Measurements from ENCODE around the gene ARHGDIG.
A peak's percentile ranks its signal among the peaks of the same experiment; 100 is the strongest.
"Not testable (repeated sequence)": the region's sequence is repeated elsewhere in the genome, so short reads cannot be mapped to it uniquely, and the experiment has no call there.

The ARHGDIG gene

DNA sequence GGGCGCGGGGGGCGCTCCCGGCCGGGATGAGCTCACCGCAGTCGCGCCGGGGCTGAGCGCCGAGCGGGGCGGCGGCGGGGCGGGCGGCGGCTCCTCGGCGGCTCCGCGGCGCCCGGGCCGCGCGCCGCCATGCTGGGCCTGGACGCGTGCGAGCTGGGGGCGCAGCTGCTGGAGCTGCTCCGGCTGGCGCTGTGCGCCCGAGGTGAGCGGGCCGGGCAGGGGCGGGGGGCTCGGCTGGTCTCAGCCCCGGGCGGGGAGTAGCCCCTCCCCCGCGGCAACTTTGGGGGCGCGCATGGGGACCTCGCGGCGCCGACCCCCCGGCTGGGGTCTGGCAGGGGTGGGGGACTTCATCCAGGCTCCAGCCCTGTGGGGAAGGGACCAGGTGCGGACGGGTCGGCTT, at the start of gene ARHGDIG:
Gene ARHGDIG (plus strand): TSS at position 40 of the 400 bp plus-strand sequence. CDS start 90 bp downstream, at position 130.
- DNase-seq (ENCODE audit: low read depth), result no peak

DNA sequence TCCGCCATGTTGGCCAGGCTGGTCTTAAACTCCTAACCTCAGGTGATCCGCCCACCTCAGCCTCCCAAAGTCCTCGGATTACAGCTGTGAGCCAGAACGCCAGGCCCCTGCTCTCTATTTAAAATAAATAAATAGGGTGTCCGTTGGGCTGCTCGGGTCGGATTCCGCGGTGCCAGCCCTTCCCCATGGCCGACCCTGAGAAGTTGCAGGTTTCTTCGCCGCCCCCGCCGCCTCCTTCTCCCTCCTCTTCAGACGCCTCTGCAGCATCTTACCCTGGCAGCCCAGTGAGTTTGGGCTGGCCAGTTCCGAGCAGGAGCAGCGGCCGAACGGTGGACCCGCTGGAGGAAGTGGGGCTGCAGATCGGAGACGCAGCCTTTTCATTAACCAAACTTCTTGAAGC, 49.4 kb upstream of the ARHGDIG start:
- no peak for DNase-seq (ENCODE audit: low read depth)

DNA sequence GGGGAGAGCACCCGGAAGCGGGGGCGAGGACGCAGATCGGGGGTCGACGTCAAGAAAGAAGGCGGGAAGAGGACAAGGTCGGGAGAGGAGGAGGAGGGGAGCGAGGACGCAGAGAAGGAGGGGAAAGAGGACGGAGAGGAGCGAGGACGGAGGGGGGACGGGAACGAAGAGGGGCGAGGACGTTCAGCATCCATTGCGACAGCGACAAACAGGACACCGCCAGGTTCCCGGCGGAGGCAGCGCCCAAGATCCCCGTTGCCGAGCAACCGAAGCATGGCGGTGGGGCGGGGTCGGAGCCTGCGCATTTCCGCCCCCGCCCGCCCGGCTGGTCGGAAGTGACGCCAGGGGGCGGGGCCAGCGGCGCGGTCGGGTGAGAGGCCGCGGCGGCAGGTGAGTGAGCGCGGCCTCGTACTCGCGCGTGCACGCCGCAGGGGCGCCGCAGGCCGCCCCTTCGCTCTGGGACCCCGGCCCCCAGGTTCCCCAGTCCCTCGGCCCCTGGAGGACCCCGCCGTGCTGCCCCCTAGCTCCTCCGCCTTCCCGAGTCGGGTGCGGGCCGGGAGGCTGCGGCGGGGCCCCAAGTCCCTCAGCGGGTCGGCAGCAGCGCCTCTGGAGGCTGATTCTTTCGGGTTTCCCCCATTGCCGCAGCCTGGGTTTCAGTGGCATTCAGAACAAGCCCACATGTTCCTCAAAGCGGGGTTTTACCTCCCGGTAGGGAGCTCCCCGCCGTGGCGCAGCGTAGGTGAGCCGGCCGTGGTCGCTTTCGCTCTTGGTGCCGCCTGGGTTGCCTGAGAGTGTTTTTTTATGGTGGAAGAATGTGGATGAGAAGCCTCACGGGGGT, 45.7 kb upstream of the ARHGDIG start, which contains the start of gene FAM234A:
Gene FAM234A (plus strand): TSS at position 354 of the 838 bp plus-strand sequence. CDS start 19,593 bp downstream, outside the sequence.
- peak; percentile 70 for DNase-seq (ENCODE audit: low read depth)

DNA sequence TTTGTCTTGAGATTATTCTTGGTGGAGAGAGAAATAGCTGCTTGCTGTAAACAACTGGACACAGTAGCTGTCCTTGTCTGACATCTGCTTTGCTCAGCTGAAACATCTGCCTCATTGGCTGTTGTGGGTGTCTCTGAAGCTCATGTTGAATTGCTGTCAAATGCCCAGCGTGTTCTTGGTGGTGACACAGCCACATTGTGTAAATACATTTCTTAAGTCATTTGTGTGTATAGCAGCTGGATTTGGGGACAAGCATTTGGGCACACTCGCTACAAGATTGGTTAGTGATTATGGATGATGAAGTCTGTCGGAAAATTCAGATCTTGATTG, 40.5 kb upstream of the ARHGDIG start:
- DNase-seq (ENCODE audit: low read depth), result no peak

DNA sequence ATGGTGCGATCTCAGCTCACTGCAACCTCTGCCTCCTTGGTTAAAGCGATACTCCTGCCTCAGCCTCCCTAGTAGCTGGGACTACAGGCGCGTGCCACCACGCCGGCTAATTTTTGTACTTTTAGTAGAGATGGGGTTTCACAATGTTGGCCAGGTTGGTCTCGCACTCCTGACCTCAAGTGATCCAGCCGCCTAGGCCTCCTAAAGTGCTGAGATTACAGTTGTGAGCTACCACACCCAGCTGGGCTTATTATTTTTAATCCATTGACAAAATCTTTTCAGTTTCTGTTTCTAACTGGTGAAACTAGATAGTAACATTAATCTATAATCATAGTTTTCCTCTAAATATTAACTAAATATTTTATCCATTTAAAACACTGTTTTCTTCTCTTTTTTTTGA, 39.8 kb upstream of the ARHGDIG start:
- DNase-seq (ENCODE audit: low read depth), result no peak

DNA sequence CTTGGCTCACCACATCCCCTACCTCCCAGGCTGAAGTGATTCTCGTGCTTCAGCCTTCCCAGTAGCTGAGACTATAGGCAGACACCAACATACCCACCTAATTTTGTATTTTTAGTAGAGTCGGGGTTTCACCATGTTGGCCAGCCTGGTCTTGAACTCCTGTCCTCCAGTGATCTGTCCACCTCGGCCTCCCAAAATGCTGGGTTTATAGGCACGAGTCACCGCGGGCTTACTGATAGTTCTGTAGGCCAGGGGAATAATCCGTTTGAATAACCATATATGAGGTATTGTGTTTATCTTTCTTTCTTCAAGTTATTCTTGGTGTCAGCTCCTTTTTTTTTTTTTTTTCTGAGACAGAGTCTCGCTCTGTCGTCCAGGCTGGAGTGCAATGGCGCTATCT, 38.1 kb upstream of the ARHGDIG start:
- DNase-seq (ENCODE audit: low read depth), result no peak

DNA sequence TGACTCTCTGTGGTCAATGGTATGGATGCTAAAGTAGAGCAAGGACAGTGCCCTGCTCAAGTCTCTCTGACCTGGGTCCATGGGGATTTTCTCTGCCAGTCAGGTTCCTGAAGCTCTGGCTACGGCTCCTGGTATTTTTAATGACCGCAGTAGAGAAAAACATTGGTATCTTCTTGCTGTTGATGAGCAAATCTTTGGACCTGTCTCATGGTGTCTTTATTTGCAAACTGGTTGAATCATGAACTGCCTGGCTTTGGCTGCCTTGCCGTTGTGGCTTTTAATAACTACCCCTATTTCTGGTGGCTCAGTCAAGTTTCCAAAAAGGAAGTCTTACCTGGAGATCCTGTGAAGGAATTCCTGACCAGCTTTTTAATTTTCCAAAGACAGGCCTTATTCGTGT, 37.0 kb upstream of the ARHGDIG start:
- DNase-seq (ENCODE audit: low read depth), result no peak

DNA sequence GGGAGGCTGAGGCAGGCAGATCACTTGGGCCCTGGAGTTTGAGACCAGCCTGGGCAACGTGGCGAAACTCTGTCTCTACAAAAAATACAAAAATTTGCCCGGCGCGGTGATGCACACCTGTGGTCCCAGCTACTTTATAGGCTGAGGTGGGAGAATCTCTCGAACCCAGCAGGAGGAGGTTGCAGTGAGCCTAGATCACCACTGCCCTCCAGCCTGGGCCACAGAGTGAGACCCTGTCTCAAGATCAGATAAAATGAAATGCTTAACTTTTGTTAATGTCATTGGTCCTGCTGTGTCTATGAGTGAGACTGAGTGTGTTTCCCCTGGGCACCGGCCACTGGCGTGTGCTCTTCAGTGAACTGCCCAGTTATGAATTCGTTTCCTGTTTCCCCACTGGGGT, 35.3 kb upstream of the ARHGDIG start:
- DNase-seq (ENCODE audit: low read depth), result no peak

DNA sequence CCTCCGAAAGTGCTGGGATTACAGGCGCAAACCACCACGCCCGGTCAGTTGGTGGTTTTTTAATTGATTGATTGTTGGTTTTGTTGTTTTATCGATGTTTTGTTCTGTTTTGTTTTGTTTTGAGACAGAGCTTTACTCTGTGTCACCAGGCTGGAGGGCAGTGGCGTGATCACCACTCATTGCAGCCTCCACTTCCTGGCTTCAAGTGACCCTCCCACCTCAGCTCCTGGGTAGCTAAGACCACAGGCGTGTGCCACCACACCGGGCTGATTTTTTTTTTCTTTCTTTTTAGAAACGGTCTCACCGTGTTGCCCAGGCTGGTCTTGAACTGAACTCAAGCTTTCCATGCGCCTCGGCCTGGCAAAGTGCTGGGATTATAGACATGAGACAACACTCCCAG, 33.4 kb upstream of the ARHGDIG start:
- DNase-seq (ENCODE audit: low read depth), result no peak

DNA sequence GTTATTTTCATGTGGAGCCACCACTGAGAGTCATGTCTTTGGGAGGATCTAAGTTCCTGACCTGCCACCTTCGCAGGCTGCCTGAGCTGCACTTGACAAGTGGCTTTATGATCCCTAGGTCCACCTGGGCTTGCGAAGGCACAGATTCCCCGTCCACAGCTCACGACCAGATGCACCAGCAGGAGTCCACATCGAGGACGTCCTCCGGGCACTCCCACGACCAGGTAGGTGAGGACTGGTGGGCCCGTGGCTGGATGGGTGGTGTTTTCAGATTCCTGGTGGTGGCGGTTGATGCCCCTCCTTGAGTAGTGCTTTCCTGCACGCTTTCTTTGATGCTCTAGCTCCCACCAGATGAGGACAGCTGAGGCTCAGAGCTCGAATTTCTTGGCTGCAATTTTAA, 31.0 kb upstream of the ARHGDIG start:
- DNase-seq (ENCODE audit: low read depth), result no peak

DNA sequence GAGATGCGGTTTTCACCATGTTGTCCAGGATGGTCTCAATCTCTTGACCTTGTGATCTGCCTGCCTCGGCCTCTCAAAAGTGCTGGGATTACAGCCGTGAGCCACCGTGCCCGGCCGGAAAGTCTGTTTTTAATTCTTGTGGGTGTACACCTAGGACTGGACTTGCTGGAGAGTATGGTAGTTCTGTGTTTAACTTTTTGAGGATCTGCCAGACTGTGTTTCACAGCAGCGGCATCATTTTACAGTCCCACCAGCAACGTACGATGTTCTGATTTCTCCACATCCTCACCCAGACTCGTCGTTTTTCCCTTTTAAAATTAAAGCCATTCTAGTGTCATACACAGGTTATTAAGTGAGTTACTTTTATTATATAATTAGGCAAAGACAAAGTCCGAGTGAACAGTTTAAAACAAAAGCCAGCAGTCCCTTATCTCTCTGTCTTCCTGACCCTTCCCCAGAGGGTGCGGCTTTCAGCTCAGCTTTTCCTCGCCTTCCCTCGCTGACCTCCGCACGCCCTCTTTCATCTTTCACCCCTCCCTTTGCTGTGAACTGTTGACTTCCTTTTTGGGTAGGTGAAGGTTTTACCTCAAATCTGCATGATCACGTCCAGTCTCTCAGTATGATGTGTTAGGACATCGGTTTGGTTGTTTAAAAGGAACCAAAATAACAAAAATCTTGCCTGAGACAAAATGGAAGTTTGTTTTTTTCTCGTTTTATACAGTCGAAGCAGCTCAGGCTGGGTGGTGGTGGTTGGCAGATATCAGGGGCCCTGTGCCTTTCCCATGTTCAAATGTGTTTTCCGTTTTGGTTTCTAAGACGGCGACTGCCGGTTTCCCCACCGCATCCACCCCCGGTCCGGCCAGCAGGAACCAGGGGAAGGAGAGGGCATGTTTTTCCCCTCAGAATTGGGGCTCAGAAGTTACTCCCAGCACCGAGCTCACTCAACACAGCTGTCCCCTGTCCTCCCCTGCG, 27.7 kb upstream of the ARHGDIG start:
- DNase-seq (ENCODE audit: low read depth), result no peak

DNA sequence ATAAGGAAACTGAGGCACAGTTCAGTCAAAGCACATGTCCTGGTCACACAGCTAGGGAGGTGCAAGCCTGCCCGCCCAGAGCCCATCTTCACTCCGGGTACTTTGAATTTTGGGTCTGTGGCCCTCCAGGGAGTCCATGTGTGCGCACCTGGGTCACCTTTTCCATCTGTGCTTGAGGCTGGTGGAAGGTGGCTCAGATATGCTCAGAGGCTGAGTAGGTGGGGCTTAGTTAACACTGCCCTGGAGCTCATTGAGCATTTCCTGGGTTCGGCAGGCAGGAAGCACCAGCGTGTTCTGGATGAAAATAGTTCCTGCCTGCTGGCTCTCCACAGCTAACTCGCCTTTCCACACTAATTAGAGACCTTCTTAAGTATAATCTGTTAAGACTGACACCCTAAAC, 26.6 kb upstream of the ARHGDIG start:
- DNase-seq (ENCODE audit: low read depth), result no peak

DNA sequence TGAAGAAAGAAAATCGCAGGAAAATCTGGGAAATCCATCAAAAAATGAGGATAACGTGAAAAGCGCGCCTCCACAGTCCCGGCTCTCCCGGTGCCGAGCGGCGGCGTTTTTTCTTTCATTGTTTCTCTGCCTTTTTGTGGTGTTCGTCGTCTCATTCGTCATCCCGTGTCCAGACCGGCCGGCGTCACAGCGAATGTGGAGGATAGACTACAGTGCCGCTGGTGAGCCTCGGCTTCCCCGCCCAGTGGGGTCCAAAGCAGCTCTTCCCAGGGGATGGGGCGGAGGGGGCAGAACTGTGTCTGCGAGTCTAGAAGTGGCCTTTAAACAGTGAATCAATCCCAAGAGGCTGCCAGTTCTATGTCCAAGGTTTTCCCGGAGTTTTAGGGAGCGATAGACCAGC, 25.9 kb upstream of the ARHGDIG start:
- no peak for DNase-seq (ENCODE audit: low read depth)

DNA sequence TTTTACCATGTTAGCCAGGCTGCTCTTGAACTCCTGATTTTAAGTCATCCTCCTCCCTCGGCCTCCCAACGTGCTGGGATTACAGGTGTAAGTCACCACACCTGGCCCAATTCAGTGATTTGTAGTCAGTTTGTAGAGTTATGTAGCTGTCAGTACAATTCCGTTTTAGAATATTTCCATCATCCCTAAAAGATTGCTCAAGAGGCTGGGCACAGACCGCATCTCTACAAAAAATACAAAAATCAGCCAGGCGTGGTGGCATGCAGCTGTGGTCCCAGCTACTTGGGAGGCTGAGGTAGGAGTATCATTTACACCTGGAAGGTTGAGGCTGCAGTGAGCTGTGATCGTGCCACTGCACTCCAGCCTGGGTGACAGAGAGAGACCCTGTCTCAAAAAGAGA, 25.2 kb upstream of the ARHGDIG start:
- no peak for DNase-seq (ENCODE audit: low read depth)

DNA sequence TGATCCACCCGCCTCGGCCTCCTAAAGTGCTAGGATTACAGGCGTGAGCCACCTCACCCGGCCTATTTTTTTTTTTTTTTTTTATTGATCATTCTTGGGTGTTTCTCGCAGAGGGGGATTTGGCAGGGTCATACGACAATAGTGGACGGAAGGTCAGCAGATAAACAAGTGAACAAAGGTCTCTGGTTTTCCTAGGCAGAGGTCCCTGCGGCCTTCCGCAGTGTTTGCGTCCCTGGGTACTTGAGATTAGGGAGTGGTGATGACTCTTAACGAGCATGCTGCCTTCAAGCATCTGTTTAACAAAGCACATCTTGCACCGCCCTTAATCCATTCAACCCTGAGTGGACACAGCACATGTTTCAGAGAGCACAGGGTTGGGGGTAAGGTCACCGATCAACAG, 22.3 kb upstream of the ARHGDIG start:
- not testable (repeated sequence) for DNase-seq (ENCODE audit: low read depth)

DNA sequence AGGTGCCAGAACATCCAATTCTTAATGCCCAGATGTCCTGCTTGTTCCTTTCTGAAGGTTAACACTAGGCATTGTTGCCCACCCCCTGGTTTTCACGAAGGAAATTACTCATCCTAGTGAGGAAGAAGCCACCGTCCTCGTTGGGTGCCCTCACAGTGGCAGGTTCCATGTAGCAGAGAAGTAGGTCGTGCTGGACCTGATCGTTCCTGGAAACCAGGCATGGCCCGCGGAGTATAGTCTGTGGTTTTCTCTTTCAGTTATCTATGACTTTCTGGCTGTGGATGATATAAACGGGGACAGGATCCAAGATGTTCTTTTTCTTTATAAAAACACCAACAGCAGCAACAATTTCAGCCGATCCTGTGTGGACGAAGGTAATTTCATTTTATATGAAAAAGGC, 21.2 kb upstream of the ARHGDIG start:
- no peak for DNase-seq (ENCODE audit: low read depth)

DNA sequence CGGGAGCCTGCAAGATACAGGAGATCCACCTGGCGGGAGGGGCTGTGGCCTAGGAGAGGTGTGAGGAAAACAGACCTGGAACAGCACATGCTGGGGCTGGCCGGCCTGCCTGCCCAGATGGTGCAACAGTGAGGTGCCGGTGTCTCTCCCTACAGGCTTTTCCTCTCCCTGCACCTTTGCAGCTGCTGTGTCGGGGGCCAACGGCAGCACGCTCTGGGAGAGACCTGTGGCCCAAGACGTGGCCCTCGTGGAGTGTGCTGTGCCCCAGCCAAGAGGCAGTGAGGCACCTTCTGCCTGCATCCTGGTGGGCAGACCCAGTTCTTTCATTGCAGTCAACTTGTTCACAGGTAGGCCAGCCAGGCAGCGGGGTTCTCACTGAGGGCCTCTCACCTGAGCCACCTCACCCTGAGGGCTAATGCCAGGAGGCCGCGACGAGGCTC, 20.6 kb upstream of the ARHGDIG start:
- DNase-seq (ENCODE audit: low read depth), result no peak

DNA sequence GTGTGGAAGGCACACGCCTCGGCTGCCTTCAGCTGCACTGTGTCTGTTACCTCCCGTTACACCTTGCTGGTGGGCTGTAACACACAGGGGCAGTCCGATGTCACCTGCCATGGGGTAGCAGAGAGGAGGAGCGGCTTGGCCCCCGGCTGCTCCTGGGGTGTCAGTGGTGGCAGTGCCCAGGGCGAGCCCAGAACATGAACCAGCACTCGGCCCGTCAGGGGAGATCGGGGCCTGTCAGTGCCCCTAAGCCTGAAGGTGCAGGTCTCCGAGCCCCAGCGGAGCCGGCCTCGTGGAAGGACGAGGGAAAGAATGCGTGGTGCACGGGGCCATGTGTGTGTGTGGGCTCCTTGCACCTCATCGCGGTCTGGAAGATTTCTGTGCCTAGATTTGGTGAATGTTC, 20.1 kb upstream of the ARHGDIG start:
- no peak for DNase-seq (ENCODE audit: low read depth)

DNA sequence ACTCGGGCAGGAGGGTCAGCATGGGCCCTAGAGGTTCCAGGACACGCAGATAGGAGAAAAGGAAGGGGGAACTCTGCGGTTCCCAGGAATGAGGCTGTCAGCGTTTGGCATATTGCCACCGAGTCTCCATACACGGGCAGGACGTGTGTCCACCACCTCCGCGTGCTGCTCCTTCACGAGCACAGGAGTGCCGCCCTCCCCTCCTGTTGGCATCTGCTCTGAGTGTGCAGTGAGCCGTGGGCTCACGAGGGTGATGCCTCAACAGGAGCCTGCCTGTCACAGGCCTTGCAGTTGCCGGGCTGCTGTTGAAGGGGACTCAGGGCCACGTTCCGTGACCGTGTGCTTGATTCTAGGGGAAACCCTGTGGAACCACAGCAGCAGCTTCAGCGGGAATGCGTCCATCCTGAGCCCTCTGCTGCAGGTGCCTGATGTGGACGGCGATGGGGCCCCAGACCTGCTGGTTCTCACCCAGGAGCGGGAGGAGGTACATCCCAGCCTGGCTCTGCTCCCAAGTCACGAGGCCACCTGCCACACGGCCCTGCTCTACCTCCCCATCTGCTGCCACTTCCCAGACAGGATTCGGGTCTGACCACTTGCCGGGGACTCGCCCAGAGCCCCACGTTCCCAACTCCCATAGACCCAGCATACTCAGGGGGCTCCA, 19.2 kb upstream of the ARHGDIG start:
- no peak for DNase-seq (ENCODE audit: low read depth)

DNA sequence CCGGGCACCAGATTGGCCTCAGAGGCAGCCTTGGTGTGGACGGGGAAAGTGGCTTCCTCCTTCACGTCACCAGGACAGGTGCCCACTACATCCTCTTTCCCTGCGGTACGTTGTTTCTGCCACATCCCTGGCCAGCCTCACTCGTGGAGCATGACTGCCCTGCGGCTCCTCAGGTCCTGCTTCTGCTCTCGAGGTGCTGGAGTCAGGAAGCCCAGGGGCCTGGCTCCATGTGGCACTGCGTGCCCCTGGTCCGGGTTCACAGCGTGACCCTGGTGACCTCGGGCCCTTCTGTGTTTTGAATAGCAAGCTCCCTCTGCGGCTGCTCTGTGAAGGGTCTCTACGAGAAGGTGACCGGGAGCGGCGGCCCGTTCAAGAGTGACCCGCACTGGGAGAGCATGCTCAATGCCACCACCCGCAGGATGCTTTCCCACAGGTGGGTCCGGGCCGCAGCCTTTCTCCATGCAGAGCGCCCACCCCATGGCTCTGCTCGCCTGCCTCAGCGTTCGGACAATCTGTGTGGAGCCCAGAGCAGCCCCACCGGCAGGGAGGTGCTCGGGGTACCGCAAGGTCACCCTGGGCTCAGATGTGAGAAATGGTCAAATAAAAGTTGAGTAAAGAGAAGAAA, 18.2 kb upstream of the ARHGDIG start:
- DNase-seq (ENCODE audit: low read depth), result no peak

DNA sequence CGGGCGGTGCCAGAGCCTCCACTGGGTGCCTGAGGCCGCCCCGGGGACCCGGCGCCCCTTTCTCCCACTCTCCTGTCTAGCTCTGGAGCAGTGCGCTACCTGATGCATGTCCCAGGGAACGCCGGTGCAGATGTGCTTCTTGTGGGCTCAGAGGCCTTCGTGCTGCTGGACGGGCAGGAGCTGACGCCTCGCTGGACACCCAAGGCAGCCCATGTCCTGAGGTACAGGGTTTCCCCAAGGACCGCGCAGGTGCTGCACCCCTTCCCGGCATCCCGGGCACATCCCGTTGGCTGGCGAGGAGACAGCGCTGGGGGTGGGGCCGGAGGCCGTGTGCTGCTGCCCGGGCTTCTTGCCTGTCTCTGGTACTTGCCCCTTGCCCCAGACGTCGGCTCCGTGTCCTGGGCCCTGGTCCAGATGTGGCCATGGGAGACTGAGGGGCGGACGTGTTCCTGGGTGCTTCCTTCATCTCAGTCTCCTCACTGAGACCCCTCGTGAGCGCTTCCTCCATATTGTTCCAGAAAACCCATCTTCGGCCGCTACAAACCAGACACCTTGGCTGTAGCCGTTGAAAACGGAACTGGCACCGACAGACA, 17.1 kb upstream of the ARHGDIG start:
- DNase-seq (ENCODE audit: low read depth), result no peak

DNA sequence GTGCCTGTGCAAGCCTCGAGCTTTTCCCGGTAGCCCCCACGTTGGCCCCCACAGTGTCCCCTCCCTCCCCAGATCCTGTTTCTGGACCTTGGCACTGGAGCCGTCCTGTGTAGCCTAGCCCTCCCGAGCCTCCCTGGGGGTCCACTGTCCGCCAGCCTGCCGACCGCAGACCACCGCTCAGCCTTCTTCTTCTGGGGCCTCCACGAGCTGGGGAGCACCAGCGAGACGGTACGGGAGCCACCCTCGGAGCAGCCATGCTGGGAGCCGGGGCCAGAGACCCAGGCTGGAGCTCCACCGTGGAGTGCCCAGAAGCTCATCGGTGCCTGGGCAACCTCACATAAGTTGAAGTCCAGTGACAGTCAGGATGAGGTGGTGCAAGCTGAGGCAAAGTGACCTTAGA, 16.4 kb upstream of the ARHGDIG start:
- no peak for DNase-seq (ENCODE audit: low read depth)
